Adrenal gland (tissue), 5 donors: Measurements from ENCODE around the gene GNAO1.

Source experiments
- POLR2A ChIP-seq, 2 donors: fragments of 450-650 bp; IDR thresholded peaks; one replicate each; pipeline ENCODE4 v1.6.1; 2017; ENCODE audit warnings: antibody characterized with exemption in 2 of 2, mild to moderate bottlenecking in 2 of 2, moderate library complexity in 1 of 2
- TF ChIP-seq, protein P1 (sequence below), 6 experiments: fragments of 450-650 bp in 4 of 6; fragments of 200-600 bp in 2 of 6; sonication (generic) in 1 of 6; IDR thresholded peaks; 1 replicate in 5 of 6; 2 replicates in 1 of 6; pipeline versions ENCODE4 v1.5.1 to v1.8.0; 2016 to 2021; ENCODE audit warnings: antibody characterized with exemption in 6 of 6, mild to moderate bottlenecking in 2 of 6, moderate library complexity in 1 of 6
- donor health status: DM: no; HTN: no; CAD: no.

DNA sequence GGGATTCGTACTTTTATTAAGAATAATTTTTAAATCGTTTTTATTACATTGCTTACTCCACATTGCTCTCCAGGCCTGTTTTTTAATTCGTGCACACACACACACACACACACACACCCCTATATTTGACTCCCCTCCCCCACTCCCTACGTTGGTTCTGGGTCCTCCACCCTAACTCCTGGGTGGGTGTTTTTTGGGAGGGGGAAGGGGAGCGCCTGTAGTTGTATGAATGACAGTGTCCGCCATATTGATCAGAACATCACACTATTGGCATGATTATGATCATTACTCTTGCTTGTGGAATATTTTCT is 1.3 kb downstream of the GNAO1 start:
- TF ChIP-seq, protein P1, sequence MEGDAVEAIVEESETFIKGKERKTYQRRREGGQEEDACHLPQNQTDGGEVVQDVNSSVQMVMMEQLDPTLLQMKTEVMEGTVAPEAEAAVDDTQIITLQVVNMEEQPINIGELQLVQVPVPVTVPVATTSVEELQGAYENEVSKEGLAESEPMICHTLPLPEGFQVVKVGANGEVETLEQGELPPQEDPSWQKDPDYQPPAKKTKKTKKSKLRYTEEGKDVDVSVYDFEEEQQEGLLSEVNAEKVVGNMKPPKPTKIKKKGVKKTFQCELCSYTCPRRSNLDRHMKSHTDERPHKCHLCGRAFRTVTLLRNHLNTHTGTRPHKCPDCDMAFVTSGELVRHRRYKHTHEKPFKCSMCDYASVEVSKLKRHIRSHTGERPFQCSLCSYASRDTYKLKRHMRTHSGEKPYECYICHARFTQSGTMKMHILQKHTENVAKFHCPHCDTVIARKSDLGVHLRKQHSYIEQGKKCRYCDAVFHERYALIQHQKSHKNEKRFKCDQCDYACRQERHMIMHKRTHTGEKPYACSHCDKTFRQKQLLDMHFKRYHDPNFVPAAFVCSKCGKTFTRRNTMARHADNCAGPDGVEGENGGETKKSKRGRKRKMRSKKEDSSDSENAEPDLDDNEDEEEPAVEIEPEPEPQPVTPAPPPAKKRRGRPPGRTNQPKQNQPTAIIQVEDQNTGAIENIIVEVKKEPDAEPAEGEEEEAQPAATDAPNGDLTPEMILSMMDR (IDR thresholded peaks at IDR 0.05), result no peak
- TF ChIP-seq POLR2A (IDR thresholded peaks at IDR 0.05), result no peak
